ENCODE data around the gene FOLR1.
"Not testable (repeated sequence)": the region's sequence is repeated elsewhere in the genome, so short reads cannot be mapped to it uniquely, and the experiment has no call there.

Gene FOLR1

GRCh38 chr11:72191961-72192381 is at the start of gene FOLR1:
Gene FOLR1 (plus strand): TSS chr11:72192140. CDS start chr11:72192174, 34 bp downstream.
- H3K4me3 ChIP-seq (ENCODE audit: low read depth, low read length) = no peak within 1 kb of the TSS
- DNase-seq (ENCODE audit: low read depth) = no peak
- no peak for TF ChIP-seq CTCF (IDR thresholded peaks at IDR 0.05; ENCODE audit: low read depth, low read length, missing control alignments)
- in situ Hi-C loops (cut with HindIII; ENCODE audit: low sequenced_read_pairs) = no loop called here

GRCh38 chr11:72142543-72142942 is 49.4 kb upstream of the FOLR1 start:
- in situ Hi-C loops (cut with HindIII; ENCODE audit: low sequenced_read_pairs); H3K4me3 ChIP-seq (ENCODE audit: low read depth, low read length); DNase-seq (ENCODE audit: low read depth): not testable (repeated sequence)

- no peak for DNase-seq (ENCODE audit: low read depth)
- in situ Hi-C loops (cut with HindIII; ENCODE audit: low sequenced_read_pairs) = no loop called here
- no peak overlapping the region for H3K4me3 ChIP-seq (ENCODE audit: low read depth, low read length)
- TF ChIP-seq CTCF (IDR thresholded peaks at IDR 0.05; ENCODE audit: low read depth, low read length, missing control alignments) = no peak
Observed at GRCh38 chr11:72144807-72145565, 47.0 kb upstream of the FOLR1 start.

GRCh38 chr11:72146625-72147024 is 45.3 kb upstream of the FOLR1 start:
- H3K4me3 ChIP-seq (ENCODE audit: low read depth, low read length) = no peak overlapping the region
- DNase-seq (ENCODE audit: low read depth) = no peak
- no peak for TF ChIP-seq CTCF (IDR thresholded peaks at IDR 0.05; ENCODE audit: low read depth, low read length, missing control alignments)
- in situ Hi-C loops (cut with HindIII; ENCODE audit: low sequenced_read_pairs) = no loop called here

- DNase-seq (ENCODE audit: low read depth) = no peak
- in situ Hi-C loops (cut with HindIII; ENCODE audit: low sequenced_read_pairs) = no loop called here
- no peak overlapping the region for H3K4me3 ChIP-seq (ENCODE audit: low read depth, low read length)
- TF ChIP-seq CTCF (IDR thresholded peaks at IDR 0.05; ENCODE audit: low read depth, low read length, missing control alignments) = no peak
Observed at GRCh38 chr11:72150882-72151281, 41.1 kb upstream of the FOLR1 start.

GRCh38 chr11:72153874-72154273 is 38.1 kb upstream of the FOLR1 start:
- DNase-seq (ENCODE audit: low read depth); H3K4me3 ChIP-seq (ENCODE audit: low read depth, low read length); in situ Hi-C loops (cut with HindIII; ENCODE audit: low sequenced_read_pairs): not testable (repeated sequence)

- no peak for DNase-seq (ENCODE audit: low read depth)
- in situ Hi-C loops (cut with HindIII; ENCODE audit: low sequenced_read_pairs) = no loop called here
- H3K4me3 ChIP-seq (ENCODE audit: low read depth, low read length) = no peak overlapping the region
- TF ChIP-seq CTCF (IDR thresholded peaks at IDR 0.05; ENCODE audit: low read depth, low read length, missing control alignments) = no peak
Observed at GRCh38 chr11:72154816-72155215, 37.1 kb upstream of the FOLR1 start.
